ENCODE data around the gene DAPK2.
"Not testable (repeated sequence)": the region's sequence is repeated elsewhere in the genome, so short reads cannot be mapped to it uniquely, and the experiment has no call there.

Gene DAPK2

DNA sequence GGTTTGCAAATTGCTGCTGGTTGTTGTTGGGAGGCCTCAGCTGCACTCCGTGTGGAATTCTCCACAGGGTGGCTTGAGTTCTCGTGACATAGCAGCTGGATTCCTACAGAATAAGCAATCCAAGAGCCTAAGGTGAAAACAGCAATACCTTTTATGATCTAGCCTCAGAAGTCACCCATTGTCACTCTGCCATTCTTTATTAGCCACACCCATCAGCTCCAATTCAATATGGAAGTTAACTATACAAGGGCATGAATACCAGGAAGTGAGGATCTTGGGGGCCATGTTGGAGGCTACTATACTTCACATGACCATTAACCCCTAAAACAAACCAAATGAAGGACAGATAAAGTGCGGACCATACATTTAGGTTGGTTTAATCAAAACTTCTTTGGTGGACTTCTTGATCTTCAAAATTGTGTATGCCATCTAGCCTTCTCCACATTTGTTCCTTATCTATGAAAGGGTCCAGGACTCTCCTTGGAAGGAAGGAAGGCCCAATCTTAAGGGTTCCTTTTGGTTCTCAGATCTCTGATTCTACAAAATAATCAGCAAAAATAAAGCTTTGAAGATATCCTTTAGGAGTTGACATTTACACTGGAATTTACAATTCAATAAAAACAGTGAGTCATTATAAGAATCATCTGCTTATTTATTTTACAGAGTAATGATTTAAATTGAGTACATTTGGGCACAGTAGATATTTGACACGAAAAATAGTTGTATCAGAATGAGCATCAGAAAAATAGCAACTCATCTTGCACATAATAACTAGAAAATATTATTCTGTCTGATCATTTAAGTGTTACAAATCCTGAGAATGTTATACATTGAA lies 25.9 kb upstream of the DAPK2 start:
- no peak for DNase-seq (ENCODE audit: low read depth)
- H3K9me3 ChIP-seq (ENCODE audit: control insufficient read depth, low read length) = no peaks in the 10 kb centered on the region
- peak overlapping the region; percentile 60 for H3K9ac ChIP-seq (ENCODE audit: low read length)
- H3K4me1 ChIP-seq (ENCODE audit: control insufficient read depth, insufficient read depth, low read length) = peaks cover 58% of the 10 kb centered on the region
- peak overlapping the region; percentile 17 for H3K4me3 ChIP-seq (ENCODE audit: low read length)
- peaks cover 15% of the 10 kb centered on the region for H3K36me3 ChIP-seq (ENCODE audit: control insufficient read depth, insufficient read depth, low read length, severe bottlenecking)
- H3K27me3 ChIP-seq (replicated peaks; ENCODE audit: control insufficient read depth, insufficient read depth, low read length) = no peaks in the 10 kb centered on the region

DNA sequence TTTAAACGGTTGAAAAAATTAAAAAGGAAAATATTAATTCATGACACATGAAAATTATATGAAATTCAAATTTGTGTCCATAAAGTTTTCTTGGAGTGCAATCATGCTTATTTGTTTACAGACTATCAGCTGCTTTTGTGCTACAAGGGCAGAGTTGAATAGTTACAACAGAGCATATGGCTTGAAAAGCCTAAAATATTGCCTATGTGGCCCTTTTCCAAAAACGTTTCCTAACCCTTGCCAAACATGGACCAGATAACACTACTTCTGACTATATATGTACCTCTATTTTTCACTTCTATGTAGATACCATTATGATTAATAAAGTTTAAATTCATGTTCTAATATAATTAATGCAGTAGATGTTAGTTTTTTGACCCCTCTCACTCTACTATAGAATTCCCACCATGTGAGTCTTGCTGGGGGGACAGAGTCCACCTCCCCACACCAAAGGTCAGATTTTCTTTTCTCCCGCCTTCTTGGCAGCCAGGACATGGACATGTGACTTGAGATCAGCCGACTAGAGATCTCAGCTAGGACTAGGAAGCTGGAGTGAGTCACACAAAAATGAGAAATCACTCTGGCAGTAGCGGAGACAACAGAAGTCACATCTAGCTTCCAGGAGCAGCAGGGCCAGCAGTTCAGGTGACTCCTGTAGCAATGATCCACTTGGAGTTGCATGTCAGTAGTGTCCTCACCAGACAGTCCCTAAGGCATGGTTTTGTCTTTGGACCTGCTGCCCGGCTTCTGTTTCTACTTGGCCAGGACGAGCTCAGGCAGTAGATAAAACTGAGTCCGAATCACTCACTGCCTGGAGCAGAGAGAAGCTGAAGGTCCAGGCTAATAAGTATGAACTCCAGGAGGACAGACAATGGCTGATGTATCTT lies 24.9 kb upstream of the DAPK2 start:
- no peaks in the 10 kb centered on the region for H3K9me3 ChIP-seq (ENCODE audit: control insufficient read depth, low read length)
- H3K36me3 ChIP-seq (ENCODE audit: control insufficient read depth, insufficient read depth, low read length, severe bottlenecking) = peaks cover 15% of the 10 kb centered on the region
- DNase-seq (ENCODE audit: low read depth) = peak; percentile 72

DNA sequence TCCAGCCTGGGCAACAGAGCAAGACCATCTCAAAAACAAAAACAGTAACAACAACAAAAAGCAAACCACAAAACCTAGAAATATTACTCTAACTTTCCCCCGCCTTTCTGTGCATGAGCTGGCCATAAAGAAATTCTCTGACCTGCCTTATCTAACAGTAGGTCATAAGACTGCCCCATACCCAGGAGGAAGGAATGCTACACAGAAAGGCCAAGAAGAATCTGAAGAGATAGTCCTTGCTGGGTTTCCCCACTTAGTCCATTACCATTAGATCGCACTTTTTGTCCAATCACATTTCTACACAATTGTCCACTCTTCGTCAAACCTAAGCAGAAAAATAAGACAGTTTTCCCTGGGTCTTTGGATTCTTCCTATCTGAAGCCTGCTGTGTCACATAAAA lies 23.8 kb upstream of the DAPK2 start:
- Histone ChIP-seq H3K36me3 (ENCODE audit: control insufficient read depth, insufficient read depth, low read length, severe bottlenecking) (peaks cover 12% of the 10 kb centered on the region), H3K4me3 (ENCODE audit: low read length) (peak overlapping the region; percentile 56), H3K4me1 (ENCODE audit: control insufficient read depth, insufficient read depth, low read length) (peaks cover 58% of the 10 kb centered on the region), H3K9me3 (ENCODE audit: control insufficient read depth, low read length) (no peaks in the 10 kb centered on the region), H3K9ac (ENCODE audit: low read length) (peak overlapping the region; percentile 78), H3K27me3 (replicated peaks; ENCODE audit: control insufficient read depth, insufficient read depth, low read length) (no peaks in the 10 kb centered on the region)
- no peak for DNase-seq (ENCODE audit: low read depth)

More for the DNA sequence above, 24.9 kb upstream of the DAPK2 start:
- H3K9ac ChIP-seq (ENCODE audit: low read length) = peak overlapping the region; percentile 78
- peak overlapping the region; percentile 56 for H3K4me3 ChIP-seq (ENCODE audit: low read length)
- H3K27me3 ChIP-seq (replicated peaks; ENCODE audit: control insufficient read depth, insufficient read depth, low read length) = no peaks in the 10 kb centered on the region
- H3K4me1 ChIP-seq (ENCODE audit: control insufficient read depth, insufficient read depth, low read length) = peaks cover 58% of the 10 kb centered on the region

DNA sequence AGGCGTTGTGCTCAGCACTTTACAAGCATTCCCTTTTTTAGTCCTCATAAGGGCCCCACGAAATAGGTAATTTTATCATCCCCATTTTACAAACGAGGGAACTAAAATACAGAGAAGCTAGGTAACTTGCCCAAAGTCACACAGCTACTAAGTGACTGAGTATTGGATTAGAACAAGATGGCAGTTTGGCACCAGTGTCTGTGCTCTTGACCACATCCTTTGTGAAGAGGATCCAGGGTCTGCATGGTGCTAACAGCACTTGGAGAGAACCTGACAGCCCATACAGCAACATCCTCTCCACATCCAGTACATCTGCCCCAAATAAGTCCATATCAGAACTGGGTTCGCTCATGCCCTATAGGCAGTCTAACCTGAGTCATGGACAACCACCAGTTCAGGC lies 21.8 kb upstream of the DAPK2 start:
- Histone ChIP-seq H3K9ac (ENCODE audit: low read length) (peak overlapping the region; percentile 76), H3K27me3 (replicated peaks; ENCODE audit: control insufficient read depth, insufficient read depth, low read length) (no peaks in the 10 kb centered on the region), H3K4me1 (ENCODE audit: control insufficient read depth, insufficient read depth, low read length) (peaks cover 56% of the 10 kb centered on the region), H3K4me3 (ENCODE audit: low read length) (no peak overlapping the region), H3K36me3 (ENCODE audit: control insufficient read depth, insufficient read depth, low read length, severe bottlenecking) (peaks cover 3% of the 10 kb centered on the region), H3K9me3 (ENCODE audit: control insufficient read depth, low read length) (no peaks in the 10 kb centered on the region)
- no peak for DNase-seq (ENCODE audit: low read depth)

DNA sequence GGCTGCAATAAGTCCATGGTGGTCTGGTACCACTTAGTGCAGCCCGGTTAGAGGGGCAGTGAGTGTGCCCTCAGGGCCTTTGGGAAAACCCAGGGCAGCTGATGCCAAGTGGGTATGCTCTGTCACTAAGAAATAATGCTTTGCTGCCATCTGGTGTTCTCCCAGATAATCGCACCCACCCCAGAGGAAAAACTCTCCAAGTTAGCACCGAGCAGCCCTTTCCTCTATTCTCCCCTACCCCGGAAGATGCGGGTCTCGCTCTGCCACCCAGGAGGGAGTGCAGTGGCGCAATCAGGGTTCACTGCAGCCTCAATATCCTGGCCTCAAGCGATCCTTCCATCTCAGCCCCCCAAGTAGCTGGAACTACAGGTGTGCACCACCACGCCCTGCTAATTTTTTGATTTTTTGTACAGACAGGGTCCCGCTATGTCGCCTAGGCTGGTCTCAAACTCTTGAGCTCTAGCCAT lies 21.3 kb upstream of the DAPK2 start:
- H3K27me3 ChIP-seq (replicated peaks; ENCODE audit: control insufficient read depth, insufficient read depth, low read length) = no peaks in the 10 kb centered on the region
- H3K9ac ChIP-seq (ENCODE audit: low read length) = no peak overlapping the region
- H3K4me3 ChIP-seq (ENCODE audit: low read length) = no peak overlapping the region
- peaks cover under 1% of the 10 kb centered on the region for H3K36me3 ChIP-seq (ENCODE audit: control insufficient read depth, insufficient read depth, low read length, severe bottlenecking)
- DNase-seq (ENCODE audit: low read depth) = peak; percentile 86
- H3K9me3 ChIP-seq (ENCODE audit: control insufficient read depth, low read length) = no peaks in the 10 kb centered on the region
- H3K4me1 ChIP-seq (ENCODE audit: control insufficient read depth, insufficient read depth, low read length) = peaks cover 50% of the 10 kb centered on the region

DNA sequence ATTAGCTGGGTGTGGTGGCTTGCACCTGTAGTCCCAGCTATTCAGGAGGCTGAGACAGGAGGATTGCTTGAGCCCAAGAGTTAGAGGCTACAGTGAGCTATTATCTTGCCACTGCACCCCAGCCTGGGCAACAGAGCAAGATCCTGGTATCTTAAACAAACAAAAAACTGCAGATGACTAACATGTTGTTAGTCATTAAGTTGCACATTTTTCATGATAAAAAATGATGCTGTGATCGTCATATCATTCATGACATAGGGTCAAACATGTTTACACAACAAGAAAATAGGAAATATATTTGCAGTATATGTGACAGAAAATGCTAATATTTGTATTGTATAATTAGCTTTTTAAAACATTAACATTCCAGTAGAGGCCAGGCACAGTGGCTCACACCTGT lies 20.2 kb upstream of the DAPK2 start:
- H3K9ac ChIP-seq (ENCODE audit: low read length) = no peak overlapping the region
- H3K4me1 ChIP-seq (ENCODE audit: control insufficient read depth, insufficient read depth, low read length) = peaks cover 39% of the 10 kb centered on the region
- no peak for DNase-seq (ENCODE audit: low read depth)
- H3K27me3 ChIP-seq (replicated peaks; ENCODE audit: control insufficient read depth, insufficient read depth, low read length) = no peaks in the 10 kb centered on the region
- H3K9me3 ChIP-seq (ENCODE audit: control insufficient read depth, low read length) = no peaks in the 10 kb centered on the region
- H3K36me3 ChIP-seq (ENCODE audit: control insufficient read depth, insufficient read depth, low read length, severe bottlenecking) = no peaks in the 10 kb centered on the region
- no peak overlapping the region for H3K4me3 ChIP-seq (ENCODE audit: low read length)

DNA sequence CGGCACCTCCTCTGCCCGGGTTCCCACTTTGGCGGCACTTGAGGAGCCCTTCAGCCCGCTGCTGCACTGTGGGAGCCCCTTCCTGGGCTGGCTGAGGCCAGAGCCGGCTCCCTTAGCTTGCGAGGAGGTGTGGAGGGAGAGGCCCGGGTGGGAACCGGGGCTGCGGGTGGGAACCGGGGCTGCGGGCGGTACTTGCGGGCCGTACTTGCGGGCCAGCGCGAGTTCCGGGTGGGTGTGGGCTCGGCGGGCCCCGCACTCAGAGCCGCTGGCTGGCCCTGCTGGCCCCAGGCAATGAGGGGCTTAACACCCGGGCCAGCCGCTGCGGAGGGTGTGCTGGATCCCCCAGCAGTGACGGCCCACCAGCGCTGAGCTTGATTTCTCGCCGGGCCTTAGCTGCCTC lies 14.4 kb upstream of the DAPK2 start:
- no peaks in the 10 kb centered on the region for H3K27me3 ChIP-seq (replicated peaks; ENCODE audit: control insufficient read depth, insufficient read depth, low read length)
- H3K4me1 ChIP-seq (ENCODE audit: control insufficient read depth, insufficient read depth, low read length) = no peaks in the 10 kb centered on the region
- H3K4me3 ChIP-seq (ENCODE audit: low read length) = no peak overlapping the region
- no peak for DNase-seq (ENCODE audit: low read depth)
- H3K36me3 ChIP-seq (ENCODE audit: control insufficient read depth, insufficient read depth, low read length, severe bottlenecking) = no peaks in the 10 kb centered on the region
- H3K9me3 ChIP-seq (ENCODE audit: control insufficient read depth, low read length) = no peaks in the 10 kb centered on the region
- H3K9ac ChIP-seq (ENCODE audit: low read length) = no peak overlapping the region

DNA sequence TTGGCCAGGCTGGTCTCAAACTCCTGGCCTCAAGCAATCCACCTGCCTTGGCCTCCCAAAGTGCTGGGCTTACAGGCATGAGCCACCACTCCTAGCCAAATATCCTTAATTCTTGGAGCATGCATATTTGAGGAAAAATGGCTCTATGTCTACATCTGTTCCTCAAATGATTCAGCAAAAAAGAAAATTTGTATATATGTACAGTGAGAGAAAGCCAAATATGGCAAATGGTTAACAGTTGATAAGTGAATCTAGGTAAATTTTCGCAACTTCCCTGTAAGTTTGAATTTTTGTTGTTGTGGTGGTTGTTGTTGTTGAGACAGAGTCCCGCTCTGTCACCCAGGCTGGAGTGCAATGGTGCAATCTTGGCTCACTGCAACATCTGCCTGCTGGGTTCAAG lies 12.8 kb upstream of the DAPK2 start:
- DNase-seq (ENCODE audit: low read depth); H3K4me1 ChIP-seq (ENCODE audit: control insufficient read depth, insufficient read depth, low read length); H3K4me3 ChIP-seq (ENCODE audit: low read length); H3K27me3 ChIP-seq (replicated peaks; ENCODE audit: control insufficient read depth, insufficient read depth, low read length); H3K9ac ChIP-seq (ENCODE audit: low read length); H3K36me3 ChIP-seq (ENCODE audit: control insufficient read depth, insufficient read depth, low read length, severe bottlenecking); H3K9me3 ChIP-seq (ENCODE audit: control insufficient read depth, low read length): not testable (repeated sequence)

DNA sequence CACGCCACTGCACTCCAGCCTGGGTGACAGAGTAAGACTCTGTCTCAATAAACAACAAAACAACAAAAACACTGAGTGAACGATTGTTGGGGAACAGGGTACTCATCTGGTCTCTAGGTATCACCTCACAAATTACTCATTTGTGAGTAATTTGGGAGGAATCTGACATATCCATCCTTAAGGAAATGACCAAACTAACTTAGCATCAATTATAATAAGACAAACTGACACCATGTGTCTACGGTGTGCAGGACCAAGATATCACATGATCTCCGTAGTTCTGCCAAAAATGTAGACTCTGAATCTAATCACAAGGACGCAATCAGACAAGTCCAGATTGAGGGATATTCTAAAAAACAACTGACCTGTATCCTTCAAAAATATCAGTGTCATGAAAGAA lies 12.0 kb upstream of the DAPK2 start:
- Histone ChIP-seq H3K36me3 (ENCODE audit: control insufficient read depth, insufficient read depth, low read length, severe bottlenecking) (no peaks in the 10 kb centered on the region), H3K27me3 (replicated peaks; ENCODE audit: control insufficient read depth, insufficient read depth, low read length) (no peaks in the 10 kb centered on the region), H3K9me3 (ENCODE audit: control insufficient read depth, low read length) (no peaks in the 10 kb centered on the region), H3K9ac (ENCODE audit: low read length) (no peak overlapping the region), H3K4me3 (ENCODE audit: low read length) (no peak overlapping the region), H3K4me1 (ENCODE audit: control insufficient read depth, insufficient read depth, low read length) (no peaks in the 10 kb centered on the region)
- no peak for DNase-seq (ENCODE audit: low read depth)

DNA sequence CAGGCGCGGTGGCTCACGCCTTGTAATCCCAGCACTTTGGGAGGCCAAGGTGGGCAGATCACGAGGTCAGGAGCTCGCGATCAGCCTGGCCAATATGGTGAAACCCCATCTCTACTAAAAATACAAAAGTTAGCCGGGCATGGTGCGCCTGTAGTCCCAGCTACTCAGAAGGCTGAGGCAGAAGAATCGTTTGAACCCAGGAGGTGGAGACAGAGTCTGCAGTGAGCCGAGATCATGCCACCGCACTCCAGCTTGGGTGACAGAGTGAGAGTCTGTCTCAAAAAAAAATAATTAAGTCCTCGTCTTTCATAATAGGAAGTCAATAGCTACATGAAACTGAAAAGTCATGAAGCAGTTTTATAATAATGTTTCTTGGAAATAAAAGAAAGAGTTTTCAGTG lies 7.4 kb upstream of the DAPK2 start:
- H3K4me1 ChIP-seq (ENCODE audit: control insufficient read depth, insufficient read depth, low read length); H3K36me3 ChIP-seq (ENCODE audit: control insufficient read depth, insufficient read depth, low read length, severe bottlenecking); H3K9ac ChIP-seq (ENCODE audit: low read length); H3K9me3 ChIP-seq (ENCODE audit: control insufficient read depth, low read length); DNase-seq (ENCODE audit: low read depth); H3K27me3 ChIP-seq (replicated peaks; ENCODE audit: control insufficient read depth, insufficient read depth, low read length); H3K4me3 ChIP-seq (ENCODE audit: low read length): not testable (repeated sequence)

DNA sequence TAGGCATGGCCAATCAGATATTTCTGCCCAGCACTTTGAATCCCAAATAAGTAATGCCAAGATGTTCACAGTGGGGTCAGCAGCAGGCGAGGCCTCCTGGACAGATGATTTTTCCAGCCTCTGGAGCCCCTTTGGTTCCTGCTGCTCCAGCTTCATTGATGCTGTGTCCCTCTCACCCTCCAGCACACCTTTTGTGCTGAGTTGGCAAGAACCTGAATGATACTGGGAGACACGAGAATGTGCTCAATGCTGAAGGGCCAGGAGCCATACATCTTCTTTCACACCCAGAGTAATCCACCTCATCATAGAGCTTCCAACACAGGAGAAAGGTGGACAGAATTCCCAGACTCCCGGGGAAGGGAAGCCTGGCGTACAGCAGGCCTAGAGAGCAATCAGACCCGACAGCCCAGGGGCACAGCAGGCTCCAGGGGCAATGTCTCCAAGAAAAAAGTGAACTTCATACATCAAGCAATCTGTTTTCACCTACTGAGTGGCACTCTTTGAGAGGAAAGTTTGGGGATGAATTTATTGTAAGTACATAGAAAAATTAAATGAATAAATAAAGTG lies 6.7 kb upstream of the DAPK2 start:
- peaks cover 2% of the 10 kb centered on the region for H3K27me3 ChIP-seq (replicated peaks; ENCODE audit: control insufficient read depth, insufficient read depth, low read length)
- H3K36me3 ChIP-seq (ENCODE audit: control insufficient read depth, insufficient read depth, low read length, severe bottlenecking) = no peaks in the 10 kb centered on the region
- no peak overlapping the region for H3K9ac ChIP-seq (ENCODE audit: low read length)
- H3K9me3 ChIP-seq (ENCODE audit: control insufficient read depth, low read length) = no peaks in the 10 kb centered on the region
- no peak for DNase-seq (ENCODE audit: low read depth)
- no peak overlapping the region for H3K4me3 ChIP-seq (ENCODE audit: low read length)
- H3K4me1 ChIP-seq (ENCODE audit: control insufficient read depth, insufficient read depth, low read length) = peaks cover 6% of the 10 kb centered on the region
